ENCODE results near the gene OSBPL2.

- TF ChIP-seq ARID2 (IDR thresholded peaks at IDR 0.05) (no peak), TBP (optimal IDR thresholded peaks at IDR 0.05; ENCODE audit: low read depth, low read length) (no peak), HMG20A (CRISPR knock-in tag; conservative IDR thresholded peaks at IDR 0.05) (no peak), GATA2 (CRISPR knock-in tag; IDR thresholded peaks at IDR 0.05) (no peak), FOXK1 (CRISPR knock-in tag; IDR thresholded peaks at IDR 0.05; ENCODE audit: borderline replicate concordance) (no peak), FOSL1 (tag; conservative IDR thresholded peaks at IDR 0.05) (no peak)
- TF ChIP-seq, protein P1, sequence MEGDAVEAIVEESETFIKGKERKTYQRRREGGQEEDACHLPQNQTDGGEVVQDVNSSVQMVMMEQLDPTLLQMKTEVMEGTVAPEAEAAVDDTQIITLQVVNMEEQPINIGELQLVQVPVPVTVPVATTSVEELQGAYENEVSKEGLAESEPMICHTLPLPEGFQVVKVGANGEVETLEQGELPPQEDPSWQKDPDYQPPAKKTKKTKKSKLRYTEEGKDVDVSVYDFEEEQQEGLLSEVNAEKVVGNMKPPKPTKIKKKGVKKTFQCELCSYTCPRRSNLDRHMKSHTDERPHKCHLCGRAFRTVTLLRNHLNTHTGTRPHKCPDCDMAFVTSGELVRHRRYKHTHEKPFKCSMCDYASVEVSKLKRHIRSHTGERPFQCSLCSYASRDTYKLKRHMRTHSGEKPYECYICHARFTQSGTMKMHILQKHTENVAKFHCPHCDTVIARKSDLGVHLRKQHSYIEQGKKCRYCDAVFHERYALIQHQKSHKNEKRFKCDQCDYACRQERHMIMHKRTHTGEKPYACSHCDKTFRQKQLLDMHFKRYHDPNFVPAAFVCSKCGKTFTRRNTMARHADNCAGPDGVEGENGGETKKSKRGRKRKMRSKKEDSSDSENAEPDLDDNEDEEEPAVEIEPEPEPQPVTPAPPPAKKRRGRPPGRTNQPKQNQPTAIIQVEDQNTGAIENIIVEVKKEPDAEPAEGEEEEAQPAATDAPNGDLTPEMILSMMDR (IDR thresholded peaks at IDR 0.05 in 2 of 3, conservative IDR thresholded peaks at IDR 0.05 in 1 of 3; ENCODE audit: insufficient read depth in 2 of 3, low read depth in 1 of 3, low read length in 3 of 3), result no peak
- TF ChIP-seq, protein P2, sequence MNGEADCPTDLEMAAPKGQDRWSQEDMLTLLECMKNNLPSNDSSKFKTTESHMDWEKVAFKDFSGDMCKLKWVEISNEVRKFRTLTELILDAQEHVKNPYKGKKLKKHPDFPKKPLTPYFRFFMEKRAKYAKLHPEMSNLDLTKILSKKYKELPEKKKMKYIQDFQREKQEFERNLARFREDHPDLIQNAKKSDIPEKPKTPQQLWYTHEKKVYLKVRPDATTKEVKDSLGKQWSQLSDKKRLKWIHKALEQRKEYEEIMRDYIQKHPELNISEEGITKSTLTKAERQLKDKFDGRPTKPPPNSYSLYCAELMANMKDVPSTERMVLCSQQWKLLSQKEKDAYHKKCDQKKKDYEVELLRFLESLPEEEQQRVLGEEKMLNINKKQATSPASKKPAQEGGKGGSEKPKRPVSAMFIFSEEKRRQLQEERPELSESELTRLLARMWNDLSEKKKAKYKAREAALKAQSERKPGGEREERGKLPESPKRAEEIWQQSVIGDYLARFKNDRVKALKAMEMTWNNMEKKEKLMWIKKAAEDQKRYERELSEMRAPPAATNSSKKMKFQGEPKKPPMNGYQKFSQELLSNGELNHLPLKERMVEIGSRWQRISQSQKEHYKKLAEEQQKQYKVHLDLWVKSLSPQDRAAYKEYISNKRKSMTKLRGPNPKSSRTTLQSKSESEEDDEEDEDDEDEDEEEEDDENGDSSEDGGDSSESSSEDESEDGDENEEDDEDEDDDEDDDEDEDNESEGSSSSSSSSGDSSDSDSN (IDR thresholded peaks at IDR 0.05; ENCODE audit: borderline replicate concordance in 1 of 2, low read depth in 2 of 2, low read length in 2 of 2), result no peak
These were observed 77.5 kb downstream of the OSBPL2 start for GRCh38 chr20:62315773-62316172.

Data from K562 (cell line).